Left lung (tissue), 10 donors: ENCODE data around the gene SYCP3. TPM values are rescaled to one million over a fixed set of nuclear protein-coding genes. Genes with fewer than 3 reads are reported as not detected.
"Not testable (repeated sequence)": the region's sequence is repeated elsewhere in the genome, so short reads cannot be mapped to it uniquely, and the experiment has no call there.

Experiments used
- ATAC-seq: fragments of 200-7000 bp; cut with Tn5 transposase; one replicate; pipeline ENCODE4 v1.9.1; 2020; ENCODE audit warnings: moderate library complexity
- DNase-seq, 4 donors: peaks; one replicate each; pipeline ENCODE4 v3.0.0-alpha.2; 2013 to 2020
- H3K27ac ChIP-seq, 2 donors: fragments of 200-600 bp; sonication (generic) in 1 of 2; one replicate each; pipeline versions ENCODE4 v1.5.0 to v1.8.0; 2020 to 2021
- H3K27me3 ChIP-seq, 2 donors: fragments of 200-600 bp; sonication (generic) in 1 of 2; one replicate each; pipeline versions ENCODE4 v1.5.0 to v1.8.0; 2020 to 2021
- H3K36me3 ChIP-seq, 2 donors: fragments of 200-600 bp; sonication (generic) in 1 of 2; one replicate each; pipeline versions ENCODE4 v1.5.0 to v1.8.0; 2020 to 2021
- H3K4me1 ChIP-seq, 2 donors: fragments of 200-600 bp; one replicate each; pipeline ENCODE4 v1.8.0; 2021
- H3K4me3 ChIP-seq, 2 donors: fragments of 200-600 bp; sonication (generic) in 1 of 2; one replicate each; pipeline versions ENCODE4 v1.5.0 to v1.8.0; 2020 to 2021; ENCODE audit warnings: mild to moderate bottlenecking in 1 of 2
- H3K9me3 ChIP-seq, 2 donors: fragments of 200-600 bp; sonication (generic) in 1 of 2; one replicate each; pipeline versions ENCODE4 v1.5.0 to v1.8.0; 2020 to 2021
- intact Hi-C, 2 donors: fragments of 100-400 bp; cut with DNase I; formaldehyde crosslinking; loops; one replicate each; pipeline versions ENCODE4 v1.11.2 to v1.14.2; 2022
- polyA plus RNA-seq, 6 donors: library from polyadenylated mRNA; unstranded; fragments of 120-200 nt; gene quantifications; one replicate each; pipeline ENCODE4 v1.2.1, GENCODE V29; 2013; ENCODE audit not compliant: insufficient read length in 6 of 6
- total RNA-seq, 2 donors: library from RNA; stranded (reverse); fragmentation: NEBNext Ultra II Directional; extraction: Animal tissue kit (Norgen Biotek cat#: 25700); gene quantifications; one replicate each; pipeline ENCODE4 v1.2.1, GENCODE V29; 2021
- TF ChIP-seq, protein P1 (sequence below), 2 donors: fragments of 200-600 bp; sonication (generic) in 1 of 2; IDR thresholded peaks; one replicate each; pipeline versions ENCODE4 v1.5.0 to v1.8.0; 2021; ENCODE audit warnings: antibody characterized with exemption in 2 of 2
- donor health status: DM: no; HTN: yes; CAD: no.
- donor health status: DM: no; HTN: no; CAD: no.

Gene SYCP3
- total and polyA plus RNA-seq, 8 donors: 0.23 to 2.5 (median 1.2) TPM

DNA sequence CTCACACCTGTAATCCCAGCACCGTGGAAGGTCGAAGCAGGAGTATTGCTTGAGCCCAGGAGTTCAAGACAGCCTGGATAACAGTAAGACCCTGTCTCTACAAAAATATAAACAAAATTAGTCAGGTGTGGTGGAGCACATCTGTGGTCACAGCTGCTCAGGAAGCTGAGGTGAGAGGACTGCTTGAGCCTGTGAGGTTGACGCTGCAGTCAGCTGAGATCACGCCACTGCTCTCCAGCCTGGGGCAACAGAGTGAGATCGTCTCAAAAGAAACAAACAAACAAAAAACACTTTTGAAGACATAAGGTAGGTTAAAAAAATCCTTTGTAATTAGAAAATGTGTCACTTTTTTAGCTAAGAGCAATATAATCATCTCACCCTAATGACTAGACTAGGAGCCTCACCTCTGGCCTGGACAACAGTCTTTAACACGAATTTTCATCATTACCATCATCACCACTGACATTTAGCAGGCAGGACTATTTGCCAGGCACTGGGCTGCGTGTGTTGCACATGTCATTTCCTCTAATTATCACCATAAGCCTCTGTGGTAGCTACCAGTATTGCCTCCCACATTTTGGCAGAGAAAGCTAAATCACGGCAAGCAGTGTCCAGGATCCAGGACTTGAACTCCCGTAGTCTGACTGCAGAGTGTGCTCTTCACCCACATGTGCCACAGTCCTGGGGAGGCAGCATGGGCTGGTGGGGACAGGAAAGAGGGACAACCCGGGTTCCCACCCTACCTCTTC is 4.6 kb upstream of the SYCP3 start:
- intact Hi-C loops: no loop called here
- H3K36me3 ChIP-seq: peaks cover 0 to 91% of the 10 kb centered on the region in 2 donors
- no peaks in the 10 kb centered on the region for H3K27me3 ChIP-seq
- peaks cover 0 to 9% of the 10 kb centered on the region in 2 donors for H3K4me1 ChIP-seq
- DNase-seq (no peak), ATAC-seq (no peak)
- TF ChIP-seq, protein P1, sequence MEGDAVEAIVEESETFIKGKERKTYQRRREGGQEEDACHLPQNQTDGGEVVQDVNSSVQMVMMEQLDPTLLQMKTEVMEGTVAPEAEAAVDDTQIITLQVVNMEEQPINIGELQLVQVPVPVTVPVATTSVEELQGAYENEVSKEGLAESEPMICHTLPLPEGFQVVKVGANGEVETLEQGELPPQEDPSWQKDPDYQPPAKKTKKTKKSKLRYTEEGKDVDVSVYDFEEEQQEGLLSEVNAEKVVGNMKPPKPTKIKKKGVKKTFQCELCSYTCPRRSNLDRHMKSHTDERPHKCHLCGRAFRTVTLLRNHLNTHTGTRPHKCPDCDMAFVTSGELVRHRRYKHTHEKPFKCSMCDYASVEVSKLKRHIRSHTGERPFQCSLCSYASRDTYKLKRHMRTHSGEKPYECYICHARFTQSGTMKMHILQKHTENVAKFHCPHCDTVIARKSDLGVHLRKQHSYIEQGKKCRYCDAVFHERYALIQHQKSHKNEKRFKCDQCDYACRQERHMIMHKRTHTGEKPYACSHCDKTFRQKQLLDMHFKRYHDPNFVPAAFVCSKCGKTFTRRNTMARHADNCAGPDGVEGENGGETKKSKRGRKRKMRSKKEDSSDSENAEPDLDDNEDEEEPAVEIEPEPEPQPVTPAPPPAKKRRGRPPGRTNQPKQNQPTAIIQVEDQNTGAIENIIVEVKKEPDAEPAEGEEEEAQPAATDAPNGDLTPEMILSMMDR (IDR thresholded peaks at IDR 0.05): no peak
- H3K27ac ChIP-seq: no peak overlapping the region
- H3K9me3 ChIP-seq: no peaks in the 10 kb centered on the region
- H3K4me3 ChIP-seq: no peak overlapping the region

DNA sequence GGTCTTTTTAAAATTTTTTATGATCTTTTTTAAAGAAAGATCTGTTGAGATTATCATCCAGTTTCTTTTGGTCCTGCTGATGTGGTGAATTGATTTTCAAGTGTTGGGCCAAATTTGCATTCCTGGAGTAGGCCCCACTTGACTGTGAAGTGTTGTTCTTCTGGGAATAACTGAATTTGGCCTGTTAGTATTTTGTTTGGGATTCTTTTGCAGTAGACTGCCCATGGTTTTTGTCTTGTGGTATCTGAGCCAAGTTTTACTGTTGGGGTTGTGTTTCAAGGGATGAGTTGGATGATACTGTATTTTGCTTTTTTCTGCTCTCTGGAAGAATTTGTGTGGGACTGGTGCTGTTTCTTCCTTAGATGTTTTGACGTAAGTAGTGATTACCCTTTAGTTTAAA is 4.0 kb upstream of the SYCP3 start:
- Histone ChIP-seq H3K4me3 (no peak overlapping the region), H3K27me3 (no peaks in the 10 kb centered on the region), H3K4me1 (peaks cover 0 to 9% of the 10 kb centered on the region in 2 donors), H3K9me3 (no peaks in the 10 kb centered on the region), H3K36me3 (peaks cover 0 to 92% of the 10 kb centered on the region in 2 donors), H3K27ac (no peak overlapping the region)
- ATAC-seq (no peak), DNase-seq (no peak)
- TF ChIP-seq, protein P1 (IDR thresholded peaks at IDR 0.05): no peak
- intact Hi-C loops: no loop called here

DNA sequence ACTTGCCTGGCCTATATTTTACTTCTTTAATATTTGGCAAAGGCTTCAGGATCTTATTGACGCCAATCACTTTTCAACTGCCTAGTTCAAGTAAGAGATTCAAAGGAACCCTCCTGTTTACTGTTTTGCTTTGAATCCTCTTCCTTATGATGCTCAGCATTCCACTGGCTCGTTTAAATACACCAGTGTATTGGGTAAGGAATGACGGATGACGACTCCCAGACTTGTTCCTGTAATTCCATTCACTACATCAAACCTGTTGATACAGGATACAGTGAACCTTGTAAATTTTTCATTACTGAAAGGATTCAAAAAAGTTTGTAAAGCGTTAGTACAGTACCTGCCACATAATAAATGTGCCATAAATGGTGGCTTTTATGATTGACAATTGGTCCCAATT is 1.7 kb upstream of the SYCP3 start:
- TF ChIP-seq, protein P1 (IDR thresholded peaks at IDR 0.05): no peak
- ATAC-seq: no peak
- Histone ChIP-seq H3K9me3 (no peaks in the 10 kb centered on the region), H3K36me3 (peaks cover 0 to 84% of the 10 kb centered on the region in 2 donors), H3K4me1 (no peaks in the 10 kb centered on the region), H3K27me3 (no peaks in the 10 kb centered on the region), H3K4me3 (no peak overlapping the region), H3K27ac (no peak overlapping the region)
- intact Hi-C loops: no loop called here
- no peak for DNase-seq

DNA sequence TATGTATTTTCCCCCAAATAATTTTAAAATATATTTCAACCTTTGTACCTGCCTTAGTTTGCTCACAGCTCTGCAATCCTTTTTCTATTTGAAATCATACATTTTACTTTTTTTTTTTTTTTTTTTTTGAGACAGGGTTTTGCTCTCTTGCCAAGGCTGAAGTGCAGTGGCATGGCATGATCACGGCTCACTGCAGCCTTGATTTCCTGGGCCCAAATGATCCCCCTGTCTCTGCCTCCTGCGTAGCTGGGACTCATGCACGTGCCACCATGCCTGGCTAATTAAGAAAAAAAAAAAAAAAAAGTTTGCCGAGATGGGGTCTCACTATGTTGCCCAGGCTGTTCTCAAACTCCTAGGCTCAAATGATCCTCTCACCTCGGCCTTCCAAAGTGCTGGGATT is 1.3 kb upstream of the SYCP3 start:
- intact Hi-C loops: no loop called here
- H3K36me3 ChIP-seq: peaks cover 0 to 82% of the 10 kb centered on the region in 2 donors

DNA sequence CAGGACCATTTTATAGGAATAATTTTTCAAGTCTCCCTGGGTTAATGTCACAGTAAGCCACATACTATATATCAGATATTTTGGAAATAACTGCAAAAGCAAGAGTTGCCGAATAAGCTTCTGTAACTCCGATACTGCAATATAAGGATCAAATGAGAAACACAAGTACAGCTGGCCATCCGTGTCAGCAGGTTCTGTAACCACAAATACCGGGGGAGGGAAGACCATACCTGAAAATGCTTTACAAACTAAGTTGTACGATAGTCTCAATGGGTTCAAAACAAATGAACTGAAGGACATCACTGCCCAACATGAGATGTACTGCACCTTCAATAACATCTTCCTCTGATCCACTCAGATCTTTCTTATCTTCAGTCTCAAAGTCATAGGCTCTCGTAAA is 1.8 kb downstream of the SYCP3 start:
- Histone ChIP-seq H3K4me1 (no peaks in the 10 kb centered on the region), H3K36me3 (peaks cover 0 to 68% of the 10 kb centered on the region in 2 donors), H3K4me3 (no peak overlapping the region), H3K27ac (no peak overlapping the region), H3K9me3 (no peaks in the 10 kb centered on the region), H3K27me3 (no peaks in the 10 kb centered on the region)
- TF ChIP-seq, protein P1 (IDR thresholded peaks at IDR 0.05): no peak
- intact Hi-C loops: no loop called here
- ATAC-seq: no peak
- DNase-seq: no peak

More for the DNA sequence above, 1.3 kb upstream of the SYCP3 start:
- no peak for DNase-seq
- no peak for ATAC-seq
- H3K27ac ChIP-seq: no peak overlapping the region
- H3K27me3 ChIP-seq: no peaks in the 10 kb centered on the region
- H3K4me3 ChIP-seq: no peak overlapping the region
- no peaks in the 10 kb centered on the region for H3K4me1 ChIP-seq
- H3K9me3 ChIP-seq: no peaks in the 10 kb centered on the region
- TF ChIP-seq, protein P1 (IDR thresholded peaks at IDR 0.05): no peak

DNA sequence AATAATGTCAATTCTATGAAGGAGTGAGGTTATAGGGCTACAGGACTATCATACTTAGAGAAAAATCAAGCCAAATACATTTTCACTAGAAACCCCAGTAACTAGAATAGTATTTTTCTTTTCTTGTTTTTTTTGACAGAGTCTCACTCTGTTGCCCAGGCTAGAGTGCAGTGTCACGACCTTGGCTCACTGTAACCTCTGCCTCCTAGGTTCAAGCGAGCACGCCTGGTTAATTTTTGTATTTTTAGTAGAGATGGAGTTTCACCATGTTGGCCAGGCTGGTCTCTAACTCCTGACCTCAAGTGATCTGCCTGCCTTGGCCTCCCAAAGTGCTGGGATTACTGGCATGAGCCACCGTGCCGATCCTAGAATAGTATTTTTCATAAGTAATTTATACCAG is 4.8 kb downstream of the SYCP3 start:
- not testable (repeated sequence) for H3K27me3 ChIP-seq, ATAC-seq

More for the DNA sequence above, 4.8 kb downstream of the SYCP3 start:
- H3K4me3 ChIP-seq, intact Hi-C loops, H3K4me1 ChIP-seq, H3K27ac ChIP-seq, H3K9me3 ChIP-seq, DNase-seq: not testable (repeated sequence)
- H3K36me3 ChIP-seq: peaks cover 0 to 53% of the 10 kb centered on the region in 2 donors
